ENCODE data around the gene NAA35. TPM values are rescaled to one million over a fixed set of nuclear protein-coding genes. Genes with fewer than 3 reads are reported as not detected.

NAA35 gene
- 28.6 and 32.9 TPM in 2 replicates for total RNA-seq

DNA sequence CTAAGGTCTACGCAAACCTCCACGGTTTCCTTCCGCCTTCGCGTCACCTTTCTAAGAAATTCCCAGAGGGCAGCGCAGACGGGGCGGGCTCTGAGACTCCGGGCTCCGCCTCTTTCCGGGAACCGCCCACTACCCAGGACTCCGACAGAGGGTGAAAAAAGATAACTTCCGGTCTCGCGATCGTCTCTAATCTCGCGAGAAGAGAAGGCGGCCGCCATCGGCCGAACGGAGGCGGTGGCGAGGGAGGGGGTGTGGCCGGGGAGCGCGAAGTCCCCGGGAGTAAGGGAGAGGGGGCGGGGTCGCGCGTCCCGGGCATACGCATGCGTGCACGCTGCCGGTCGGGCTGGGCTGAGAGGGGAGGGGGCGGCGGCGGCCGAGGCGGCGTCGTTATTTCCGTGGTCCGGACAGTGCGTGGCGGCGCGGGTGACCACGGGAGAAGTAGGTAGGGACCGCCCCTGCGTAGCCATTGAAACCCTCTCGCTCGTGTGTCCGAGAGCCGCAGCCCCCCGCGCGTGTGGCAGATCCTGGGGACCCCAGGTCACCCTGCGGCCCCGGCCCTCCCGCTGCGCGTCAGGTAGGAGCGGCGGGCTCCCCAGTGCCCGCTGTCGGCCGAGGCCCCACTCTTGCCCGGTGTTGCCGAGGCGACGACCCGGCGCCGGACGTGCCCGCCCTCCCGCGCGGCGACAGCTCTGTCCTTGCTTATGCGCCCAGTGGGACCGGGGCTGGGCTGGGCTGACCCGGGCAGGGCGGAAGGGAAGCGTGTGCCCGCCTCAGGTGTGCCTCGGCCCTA, at the start of gene NAA35:
NAA35 (plus strand) TSS at position 315 of the 790 bp plus-strand sequence. CDS start 1,014 bp downstream, outside the sequence.
- Mint-ChIP-seq H3K9me3 (no peaks in the 10 kb centered on the region), H3K4me3 (no peak within 1 kb of the TSS)

DNA sequence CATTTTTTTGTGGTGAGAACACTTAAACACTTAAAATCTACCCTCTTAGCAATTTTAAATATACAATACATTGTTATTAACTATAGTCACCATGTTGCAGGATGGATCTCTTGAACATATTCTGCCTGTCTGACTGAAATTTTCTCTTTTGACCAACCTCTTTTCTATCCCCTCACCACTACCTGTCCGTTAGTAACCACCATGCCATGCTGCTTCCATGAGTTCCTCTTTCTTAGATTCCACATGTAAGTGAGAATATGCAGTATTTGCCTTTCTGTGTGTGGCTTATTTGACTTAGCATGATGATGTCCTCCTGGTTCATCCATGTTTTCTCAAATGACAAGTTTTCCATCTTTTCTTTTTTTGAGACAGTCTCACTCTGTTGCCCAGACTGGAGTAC, 48.5 kb upstream of the NAA35 start:
- peaks cover 4% of the 10 kb centered on the region for H3K27me3 Mint-ChIP-seq (ENCODE audit: insufficient read depth)
- no peaks in the 10 kb centered on the region for H3K36me3 Mint-ChIP-seq (ENCODE audit: low read depth)
- no peaks in the 10 kb centered on the region for H3K9me3 Mint-ChIP-seq
- no peak for DNase-seq (ENCODE audit: low spot score)
- no peak overlapping the region for H3K4me3 Mint-ChIP-seq
- H3K4me1 Mint-ChIP-seq (ENCODE audit: low read depth), result no peaks in the 10 kb centered on the region
- H3K27ac Mint-ChIP-seq, result no peak overlapping the region
- intact Hi-C loops (cut with micrococcal nuclease), result no loop called here

More for the DNA sequence above, at the start of gene NAA35:
- intact Hi-C loops (cut with micrococcal nuclease), result loop anchor here (1.0 to 10.0 kb wide), 8 partner anchors 136 to 1644 kb away; partner anchors contain the start of genes ISCA1 and TUT7
- Mint-ChIP-seq H3K27ac (peak within 1 kb of the TSS; percentile 97), H3K4me1 (ENCODE audit: low read depth) (peaks cover 16% of the 10 kb centered on the region), H3K27me3 (ENCODE audit: insufficient read depth) (no peaks in the 10 kb centered on the region), H3K36me3 (ENCODE audit: low read depth) (peaks cover 15% of the 10 kb centered on the region)
- DNase-seq (ENCODE audit: low spot score), result peak; percentile 99

DNA sequence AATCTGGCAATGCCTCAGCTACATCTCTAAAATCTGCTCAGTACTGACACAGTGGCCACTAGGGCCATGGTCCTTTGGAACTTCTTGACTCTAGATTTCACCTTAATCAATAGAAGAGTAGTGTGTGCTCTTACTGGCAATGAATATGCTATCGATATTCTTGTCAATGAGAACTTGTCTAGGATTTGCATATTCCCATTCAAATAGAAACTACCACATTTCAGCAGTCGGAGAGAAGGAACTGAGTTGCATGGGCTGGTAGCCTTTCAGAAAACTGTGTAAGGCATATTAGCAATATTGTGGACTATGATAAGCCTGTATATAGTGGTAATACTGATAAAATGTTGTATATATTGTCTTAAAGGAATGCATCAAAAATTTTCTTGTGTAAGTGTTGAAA, 45.3 kb upstream of the NAA35 start:
- Mint-ChIP-seq H3K36me3 (ENCODE audit: low read depth) (no peaks in the 10 kb centered on the region), H3K27me3 (ENCODE audit: insufficient read depth) (peaks cover 8% of the 10 kb centered on the region), H3K9me3 (no peaks in the 10 kb centered on the region), H3K27ac (no peak overlapping the region), H3K4me3 (no peak overlapping the region), H3K4me1 (ENCODE audit: low read depth) (no peaks in the 10 kb centered on the region)
- no peak for DNase-seq (ENCODE audit: low spot score)
- intact Hi-C loops (cut with micrococcal nuclease), result no loop called here

DNA sequence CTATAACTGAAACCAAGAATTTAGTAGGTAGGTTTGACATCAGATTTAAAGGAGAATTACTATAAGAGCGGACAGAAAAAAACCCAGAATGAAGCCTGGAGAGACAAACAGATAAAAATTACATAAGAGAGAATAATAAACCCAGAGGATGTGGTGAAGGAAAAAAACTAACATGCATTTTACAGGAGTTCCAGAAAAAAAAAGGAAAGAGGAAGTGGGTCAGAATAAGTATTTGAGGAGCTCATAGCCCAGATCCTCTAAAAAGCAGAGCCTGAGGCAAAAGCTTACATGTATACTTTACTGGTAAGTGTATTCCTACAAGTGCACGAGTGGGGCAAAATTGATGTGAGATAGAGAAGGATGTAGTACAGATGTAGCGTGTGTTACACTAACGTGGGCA, 43.1 kb upstream of the NAA35 start:
- no peak overlapping the region for H3K4me3 Mint-ChIP-seq
- no peak for DNase-seq (ENCODE audit: low spot score)
- H3K27ac Mint-ChIP-seq, result no peak overlapping the region
- H3K9me3 Mint-ChIP-seq, result no peaks in the 10 kb centered on the region
- intact Hi-C loops (cut with micrococcal nuclease), result no loop called here
- H3K4me1 Mint-ChIP-seq (ENCODE audit: low read depth), result no peaks in the 10 kb centered on the region
- no peaks in the 10 kb centered on the region for H3K36me3 Mint-ChIP-seq (ENCODE audit: low read depth)
- peaks cover 11% of the 10 kb centered on the region for H3K27me3 Mint-ChIP-seq (ENCODE audit: insufficient read depth)

DNA sequence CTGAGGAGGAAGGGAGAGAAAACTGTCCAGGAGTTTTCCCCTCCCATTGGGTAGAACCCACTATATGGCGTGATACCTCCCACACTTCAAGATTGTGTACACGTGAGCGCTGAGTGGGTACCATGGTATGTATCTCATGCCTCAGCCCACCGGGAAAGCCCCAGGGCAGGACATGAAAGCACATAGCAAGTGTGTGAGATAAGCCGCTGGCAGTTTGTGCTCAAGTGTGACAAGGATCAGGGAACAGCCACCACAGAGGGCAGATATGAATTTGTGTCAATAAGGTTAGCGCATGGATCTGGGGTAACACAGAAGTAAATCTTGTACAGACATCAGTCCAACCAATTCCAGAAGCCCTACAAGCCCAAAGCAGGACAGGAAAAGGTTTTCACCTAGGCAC, 42.6 kb upstream of the NAA35 start:
- Mint-ChIP-seq H3K27ac (no peak overlapping the region), H3K9me3 (no peaks in the 10 kb centered on the region), H3K27me3 (ENCODE audit: insufficient read depth) (peaks cover 11% of the 10 kb centered on the region), H3K4me3 (no peak overlapping the region), H3K36me3 (ENCODE audit: low read depth) (no peaks in the 10 kb centered on the region), H3K4me1 (ENCODE audit: low read depth) (no peaks in the 10 kb centered on the region)
- intact Hi-C loops (cut with micrococcal nuclease), result no loop called here
- no peak for DNase-seq (ENCODE audit: low spot score)

DNA sequence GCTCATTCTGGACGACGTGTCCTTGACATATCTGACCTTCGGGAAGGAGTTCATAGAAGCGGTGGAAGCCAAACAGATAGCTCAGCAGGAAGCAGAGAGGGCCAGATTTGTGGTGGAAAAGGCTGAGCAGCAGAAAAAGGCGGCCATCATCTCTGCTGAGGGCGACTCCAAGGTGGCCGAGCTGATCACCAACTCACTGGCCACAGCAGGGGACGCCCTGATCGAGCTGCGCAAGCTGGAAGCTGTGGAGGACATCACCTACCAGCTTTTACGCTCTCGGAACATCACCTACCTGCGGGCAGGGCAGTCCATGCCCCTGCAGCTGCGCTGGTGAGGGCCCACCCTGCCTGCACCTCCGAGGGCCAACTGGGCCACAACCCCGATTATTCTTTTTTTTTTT, 41.6 kb upstream of the NAA35 start:
- peaks cover 11% of the 10 kb centered on the region for H3K27me3 Mint-ChIP-seq (ENCODE audit: insufficient read depth)
- no peaks in the 10 kb centered on the region for H3K9me3 Mint-ChIP-seq

DNA sequence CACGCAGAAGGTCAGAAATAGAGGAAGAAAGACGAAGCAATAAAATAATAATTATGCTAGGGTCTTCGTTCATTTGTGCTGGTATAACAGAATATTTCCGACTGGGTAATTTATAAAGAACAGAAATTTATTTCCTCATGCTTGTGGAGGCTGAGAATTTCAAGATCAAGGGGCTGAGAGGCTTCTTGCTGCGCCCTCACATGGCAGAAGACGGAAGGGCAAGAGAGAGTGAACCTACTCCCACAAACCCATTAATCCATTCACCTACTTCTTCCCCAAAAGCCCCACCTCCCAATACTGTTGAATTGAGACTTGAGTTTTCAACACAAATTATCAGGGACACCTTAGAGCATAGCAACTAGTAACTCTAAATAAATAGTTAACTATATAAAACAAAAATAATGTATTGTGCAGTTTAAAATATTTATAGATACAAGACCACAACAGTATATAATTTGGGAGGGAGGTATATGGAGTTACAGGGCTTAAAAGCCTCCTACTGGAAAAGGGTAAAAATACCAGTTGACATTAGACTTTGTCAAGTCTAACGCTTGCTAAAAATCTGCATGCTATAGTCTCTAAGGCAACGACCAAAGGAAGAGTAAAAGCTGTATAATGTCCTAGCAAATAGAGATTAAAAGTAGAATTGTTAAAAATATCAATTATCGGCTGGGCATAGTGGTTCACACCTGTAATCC, 40.3 kb upstream of the NAA35 start:
- intact Hi-C loops (cut with micrococcal nuclease), result loop anchor here (1.0 to 5.0 kb wide), 2 partner anchors 83 to 202 kb away; no protein-coding TSS in a partner anchor
- Mint-ChIP-seq H3K27ac (no peak overlapping the region), H3K27me3 (ENCODE audit: insufficient read depth) (peaks cover 12% of the 10 kb centered on the region), H3K36me3 (ENCODE audit: low read depth) (no peaks in the 10 kb centered on the region), H3K4me1 (ENCODE audit: low read depth) (no peaks in the 10 kb centered on the region), H3K4me3 (no peak overlapping the region), H3K9me3 (no peaks in the 10 kb centered on the region)
- no peak for DNase-seq (ENCODE audit: low spot score)

More for the DNA sequence above, 41.6 kb upstream of the NAA35 start:
- H3K4me3 Mint-ChIP-seq, result no peak overlapping the region
- no peak for DNase-seq (ENCODE audit: low spot score)
- intact Hi-C loops (cut with micrococcal nuclease), result no loop called here
- no peaks in the 10 kb centered on the region for H3K4me1 Mint-ChIP-seq (ENCODE audit: low read depth)
- no peak overlapping the region for H3K27ac Mint-ChIP-seq
- no peaks in the 10 kb centered on the region for H3K36me3 Mint-ChIP-seq (ENCODE audit: low read depth)

DNA sequence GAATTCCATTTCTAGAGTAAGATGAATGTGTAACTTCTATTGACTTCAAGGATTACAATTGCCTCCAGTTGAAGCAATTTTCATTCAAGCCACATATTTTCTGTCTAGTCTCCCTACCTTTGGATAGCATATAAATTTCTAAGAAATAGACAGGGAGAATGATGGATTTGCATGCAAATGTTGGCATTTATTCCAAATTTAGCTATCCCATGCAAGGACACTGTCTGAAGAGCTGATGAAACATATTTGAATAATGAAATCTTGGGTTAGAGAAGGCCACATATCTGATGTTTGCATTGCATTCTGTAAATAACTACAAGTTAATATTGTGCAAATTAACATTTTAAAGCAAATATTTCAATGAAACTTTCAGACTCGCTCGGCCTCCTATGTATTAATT, 36.0 kb upstream of the NAA35 start:
- peaks cover 7% of the 10 kb centered on the region for H3K27me3 Mint-ChIP-seq (ENCODE audit: insufficient read depth)
- no peak overlapping the region for H3K4me3 Mint-ChIP-seq
- intact Hi-C loops (cut with micrococcal nuclease), result loop anchor here (5.0 kb wide), 1 partner anchor 88 kb away; no protein-coding TSS in a partner anchor
- H3K27ac Mint-ChIP-seq, result no peak overlapping the region
- DNase-seq (ENCODE audit: low spot score), result no peak
- H3K9me3 Mint-ChIP-seq, result no peaks in the 10 kb centered on the region
- no peaks in the 10 kb centered on the region for H3K36me3 Mint-ChIP-seq (ENCODE audit: low read depth)
- no peaks in the 10 kb centered on the region for H3K4me1 Mint-ChIP-seq (ENCODE audit: low read depth)

DNA sequence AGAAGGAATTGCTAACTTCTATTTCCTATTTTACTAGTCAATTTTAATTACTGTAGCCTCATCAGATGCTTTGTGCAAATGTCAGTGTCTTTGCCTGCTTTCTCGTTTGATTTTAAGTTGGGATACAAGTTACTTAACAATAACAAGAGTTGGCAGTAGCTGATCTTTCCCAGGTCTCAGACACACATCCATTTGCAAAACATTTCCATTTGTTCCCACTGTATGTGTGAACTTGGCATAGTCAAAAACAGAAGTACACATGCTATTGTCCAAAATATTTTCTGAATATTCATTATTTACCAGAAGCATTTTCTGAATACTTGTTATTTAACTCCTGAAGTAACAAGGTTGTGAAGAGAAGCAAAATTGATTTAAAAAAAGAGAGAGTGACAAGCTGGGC, 35.0 kb upstream of the NAA35 start:
- H3K9me3 Mint-ChIP-seq, result no peaks in the 10 kb centered on the region
- H3K27ac Mint-ChIP-seq, result no peak overlapping the region
- intact Hi-C loops (cut with micrococcal nuclease), result no loop called here
- no peaks in the 10 kb centered on the region for H3K36me3 Mint-ChIP-seq (ENCODE audit: low read depth)
- H3K27me3 Mint-ChIP-seq (ENCODE audit: insufficient read depth), result peaks cover 5% of the 10 kb centered on the region
- no peak overlapping the region for H3K4me3 Mint-ChIP-seq
- no peak for DNase-seq (ENCODE audit: low spot score)
- H3K4me1 Mint-ChIP-seq (ENCODE audit: low read depth), result no peaks in the 10 kb centered on the region

DNA sequence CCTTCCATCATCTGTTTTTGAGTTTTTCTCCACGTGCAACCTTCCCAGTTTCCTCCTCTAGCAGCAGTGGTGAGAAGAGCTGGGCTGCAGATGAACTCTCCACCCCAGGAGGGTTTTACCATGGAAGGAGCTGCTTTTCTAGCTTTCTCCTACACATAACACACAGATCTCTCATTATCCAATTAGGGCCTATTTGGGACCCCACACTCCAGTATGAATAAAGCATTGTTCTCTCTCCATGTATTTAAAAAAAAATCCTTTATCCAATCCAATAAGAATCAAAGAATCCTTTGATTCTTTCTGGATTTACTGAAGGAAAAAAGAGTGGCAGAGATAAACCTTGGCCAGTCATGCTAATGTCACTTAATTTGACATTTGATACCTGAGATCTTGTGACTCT, 31.6 kb upstream of the NAA35 start:
- Mint-ChIP-seq H3K36me3 (ENCODE audit: low read depth) (no peaks in the 10 kb centered on the region), H3K27ac (no peak overlapping the region), H3K4me3 (no peak overlapping the region), H3K27me3 (ENCODE audit: insufficient read depth) (peaks cover 12% of the 10 kb centered on the region), H3K4me1 (ENCODE audit: low read depth) (peaks cover 9% of the 10 kb centered on the region), H3K9me3 (no peaks in the 10 kb centered on the region)
- intact Hi-C loops (cut with micrococcal nuclease), result no loop called here
- no peak for DNase-seq (ENCODE audit: low spot score)

DNA sequence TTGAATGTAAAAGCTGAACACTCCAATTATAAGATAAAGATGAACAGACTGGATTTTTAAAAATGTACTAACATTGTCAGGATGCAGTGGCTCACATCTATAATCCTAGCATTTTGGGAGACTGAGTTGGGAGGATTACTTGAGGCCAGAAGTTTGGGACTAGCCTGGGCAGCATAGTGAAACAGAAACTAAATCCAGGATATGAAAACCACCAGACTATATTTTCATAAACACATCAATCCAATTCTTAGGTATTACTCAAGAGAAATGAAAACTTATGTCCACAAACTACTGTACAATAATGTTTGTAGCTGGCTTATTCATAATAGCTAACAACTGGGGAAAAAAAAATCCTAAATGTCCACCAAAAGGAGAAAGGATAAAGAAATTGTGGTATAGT, 26.8 kb upstream of the NAA35 start:
- no peak overlapping the region for H3K27ac Mint-ChIP-seq
- no peak for DNase-seq (ENCODE audit: low spot score)
- H3K36me3 Mint-ChIP-seq (ENCODE audit: low read depth), result no peaks in the 10 kb centered on the region
- intact Hi-C loops (cut with micrococcal nuclease), result no loop called here
- H3K27me3 Mint-ChIP-seq (ENCODE audit: insufficient read depth), result peaks cover 13% of the 10 kb centered on the region
- H3K4me1 Mint-ChIP-seq (ENCODE audit: low read depth), result peaks cover 13% of the 10 kb centered on the region
- no peaks in the 10 kb centered on the region for H3K9me3 Mint-ChIP-seq
- no peak overlapping the region for H3K4me3 Mint-ChIP-seq

DNA sequence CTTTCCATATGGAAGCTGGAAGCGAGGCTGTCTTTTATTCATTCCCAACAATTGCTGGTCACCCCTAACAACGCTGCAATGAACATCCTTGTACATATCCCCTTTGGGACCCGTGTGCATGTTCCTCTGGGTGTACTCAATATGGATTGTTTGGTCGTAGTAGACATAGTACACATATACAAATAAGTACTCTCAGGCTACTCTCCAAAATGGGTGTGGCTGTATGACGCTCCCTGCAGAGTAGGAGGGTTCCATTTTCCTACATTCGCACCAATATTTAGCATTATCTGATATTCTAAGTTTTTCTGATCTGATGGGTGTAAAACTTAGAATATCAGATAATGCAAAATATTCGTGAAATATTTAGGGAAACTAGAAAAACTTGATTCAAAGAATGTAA, 23.2 kb upstream of the NAA35 start:
- peaks cover 7% of the 10 kb centered on the region for H3K27me3 Mint-ChIP-seq (ENCODE audit: insufficient read depth)
- H3K27ac Mint-ChIP-seq, result no peak overlapping the region
- H3K9me3 Mint-ChIP-seq, result no peaks in the 10 kb centered on the region
- DNase-seq (ENCODE audit: low spot score), result no peak
- no peak overlapping the region for H3K4me3 Mint-ChIP-seq
- intact Hi-C loops (cut with micrococcal nuclease), result no loop called here
- H3K36me3 Mint-ChIP-seq (ENCODE audit: low read depth), result no peaks in the 10 kb centered on the region
- H3K4me1 Mint-ChIP-seq (ENCODE audit: low read depth), result peaks cover 13% of the 10 kb centered on the region

DNA sequence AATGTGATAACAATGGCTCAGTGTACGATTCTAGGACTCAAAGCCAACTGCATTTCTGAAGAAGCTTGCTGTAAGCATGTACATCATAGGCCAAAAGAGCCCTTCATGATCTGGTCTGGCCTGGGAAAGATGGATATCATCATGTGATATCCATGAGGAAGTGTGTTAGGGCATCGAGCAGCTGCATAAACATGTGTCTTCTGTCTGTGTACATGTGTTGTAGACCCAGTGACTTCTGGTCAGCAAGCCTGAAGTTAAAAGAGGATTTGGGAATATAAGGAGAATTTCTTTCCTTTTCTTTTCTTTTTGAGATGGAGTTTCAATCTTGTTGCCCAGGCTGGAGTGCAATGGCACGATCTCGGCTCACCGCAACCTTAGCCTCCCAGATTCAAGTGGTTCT, 15.5 kb upstream of the NAA35 start:
- peaks cover 32% of the 10 kb centered on the region for H3K27me3 Mint-ChIP-seq (ENCODE audit: insufficient read depth)
- intact Hi-C loops (cut with micrococcal nuclease), result no loop called here
- no peaks in the 10 kb centered on the region for H3K4me1 Mint-ChIP-seq (ENCODE audit: low read depth)
- H3K36me3 Mint-ChIP-seq (ENCODE audit: low read depth), result no peaks in the 10 kb centered on the region
- no peak overlapping the region for H3K4me3 Mint-ChIP-seq
- no peaks in the 10 kb centered on the region for H3K9me3 Mint-ChIP-seq
- H3K27ac Mint-ChIP-seq, result no peak overlapping the region
- no peak for DNase-seq (ENCODE audit: low spot score)

Measured in activated T-helper 1 cell treated with anti-CD3 and anti-CD28 coated beads, Interleukin-12 subunit alpha, Interleukin-12 subunit beta, Interleukin-2, Interleukin-4 antibody, amounts not matched to agents 30 ng/mL and 10 ng/mL and 1 ng/mL, durations not matched to agents 14 hours and 24 hours and 36 hours (primary cell).